NCI-H82 treated with DMSO at 0.1 percent for 48 hours (cell line): ENCODE results near the gene KRTAP10-10.
"Not testable (repeated sequence)": the region's sequence is repeated elsewhere in the genome, so short reads cannot be mapped to it uniquely, and the experiment has no call there.

ENCODE experiments used
- DNase-seq: peaks from one replicate; lab custom pipeline; 2025; ENCODE audit not compliant: unreplicated experiment; lab: John Stamatoyannopoulos, UW

The KRTAP10-10 gene

DNA sequence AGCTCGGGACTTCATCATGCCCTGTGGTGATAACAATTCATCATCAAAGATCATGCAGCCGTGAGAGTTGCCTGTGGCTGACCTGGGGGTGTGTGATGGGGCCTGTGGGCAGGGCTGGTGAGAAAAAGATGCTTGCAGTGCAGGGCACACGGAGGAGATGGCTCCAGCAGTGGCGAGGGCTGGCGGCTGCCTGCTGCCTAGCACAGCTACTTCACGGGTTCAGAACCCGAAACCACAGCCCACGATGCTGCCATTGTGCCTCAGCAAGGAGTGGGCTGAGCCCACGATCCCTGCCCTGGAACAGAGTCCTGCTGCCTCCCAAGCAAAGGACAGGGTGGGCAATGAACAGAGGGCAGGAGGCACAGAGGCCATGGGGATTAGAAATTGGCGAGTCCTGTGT, 10.9 kb upstream of the KRTAP10-10 start:
- DNase-seq = no peak

- DNase-seq = no peak
Measured at GRCh38 chr21:44626673-44627143, 10.4 kb upstream of the KRTAP10-10 start, which contains the start of gene KRTAP10-9. KRTAP10-9 (plus strand) TSS chr21:44627093; CDS start chr21:44627172, 79 bp downstream.

DNA sequence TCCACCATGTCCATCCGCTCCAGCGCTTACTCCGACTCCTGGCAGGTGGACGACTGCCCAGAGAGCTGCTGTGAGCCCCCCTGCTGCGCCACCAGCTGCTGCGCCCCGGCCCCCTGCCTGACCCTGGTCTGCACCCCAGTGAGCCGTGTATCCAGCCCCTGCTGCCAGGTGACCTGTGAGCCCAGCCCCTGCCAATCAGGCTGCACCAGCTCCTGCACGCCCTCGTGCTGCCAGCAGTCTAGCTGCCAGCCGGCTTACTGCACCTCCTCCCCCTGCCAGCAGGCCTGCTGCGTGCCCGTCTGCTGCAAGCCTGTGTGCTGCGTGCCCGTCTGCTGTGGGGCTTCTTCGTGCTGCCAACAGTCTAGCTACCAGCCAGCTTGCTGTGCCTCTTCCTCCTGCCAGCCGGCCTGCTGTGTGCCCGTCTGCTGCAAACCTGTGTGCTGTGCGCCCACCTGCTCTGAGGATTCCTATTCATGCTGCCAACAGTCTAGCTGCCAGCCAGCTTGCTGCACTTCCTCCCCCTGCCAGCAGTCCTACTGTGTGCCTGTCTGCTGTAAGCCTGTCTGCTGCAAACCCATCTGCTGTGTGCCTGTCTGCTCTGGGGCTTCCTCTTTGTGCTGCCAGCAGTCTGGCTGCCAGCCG, 9.9 kb upstream of the KRTAP10-10 start:
- not testable (repeated sequence) for DNase-seq

DNA sequence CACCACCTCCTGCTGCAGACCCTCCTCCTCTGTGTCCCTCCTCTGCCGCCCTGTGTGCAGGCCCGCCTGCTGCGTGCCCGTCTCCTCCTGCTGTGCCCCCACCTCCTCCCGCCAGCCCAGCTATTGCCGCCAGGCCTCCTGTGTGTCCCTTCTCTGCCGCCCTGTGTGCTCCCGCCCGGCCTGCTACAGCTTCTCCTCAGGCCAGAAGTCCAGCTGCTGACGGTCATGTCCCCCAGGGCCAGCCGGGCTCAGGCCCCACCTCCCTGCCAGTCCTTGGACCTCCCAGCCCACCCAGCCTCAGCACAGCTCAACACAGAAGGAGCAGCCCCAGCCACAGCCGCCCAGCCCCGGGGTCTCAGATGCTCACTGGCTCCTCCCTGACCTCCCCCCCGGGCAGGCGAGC, 9.3 kb upstream of the KRTAP10-10 start:
- not testable (repeated sequence) for DNase-seq

DNA sequence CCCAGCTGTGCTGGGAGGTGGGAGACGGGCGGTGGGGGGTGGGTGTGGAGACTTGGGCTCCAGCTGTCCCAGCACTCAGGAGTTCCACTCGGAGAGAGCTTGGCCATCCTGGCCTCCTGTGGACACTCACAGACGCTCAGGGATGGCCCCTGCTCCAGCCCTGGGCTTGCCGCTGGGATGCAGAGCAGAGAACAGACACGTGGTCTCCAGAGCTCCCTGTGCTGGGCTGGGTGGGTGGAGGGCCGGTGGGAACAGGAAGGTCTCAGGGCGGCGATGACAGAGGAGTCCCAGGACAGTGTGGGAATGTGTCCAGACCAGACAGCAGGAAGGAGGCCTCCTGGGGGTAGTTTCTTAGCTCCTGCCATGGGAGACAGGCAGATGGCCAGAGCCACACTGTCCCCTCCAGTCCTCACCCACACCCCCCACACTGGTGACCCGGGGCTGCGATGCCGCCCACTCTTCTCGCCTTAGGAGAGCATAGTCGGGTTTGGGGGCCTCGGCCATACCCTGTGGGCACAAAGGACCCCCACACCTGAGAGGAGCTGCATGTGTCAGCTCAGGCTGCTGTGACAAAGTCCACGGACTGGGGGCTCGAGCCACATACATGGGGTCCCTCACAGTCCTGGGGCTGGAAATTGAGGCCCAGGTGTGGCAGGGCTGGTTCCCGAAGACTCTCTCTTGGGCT, 8.3 kb upstream of the KRTAP10-10 start:
- DNase-seq = no peak

GRCh38 chr21:44630440-44630839, 6.7 kb upstream of the KRTAP10-10 start:
- DNase-seq = no peak

GRCh38 chr21:44632067-44632466, 5.1 kb upstream of the KRTAP10-10 start:
- no peak for DNase-seq

- DNase-seq = no peak
Measured at GRCh38 chr21:44636209-44637017, 743 bp upstream of the KRTAP10-10 start.

DNA sequence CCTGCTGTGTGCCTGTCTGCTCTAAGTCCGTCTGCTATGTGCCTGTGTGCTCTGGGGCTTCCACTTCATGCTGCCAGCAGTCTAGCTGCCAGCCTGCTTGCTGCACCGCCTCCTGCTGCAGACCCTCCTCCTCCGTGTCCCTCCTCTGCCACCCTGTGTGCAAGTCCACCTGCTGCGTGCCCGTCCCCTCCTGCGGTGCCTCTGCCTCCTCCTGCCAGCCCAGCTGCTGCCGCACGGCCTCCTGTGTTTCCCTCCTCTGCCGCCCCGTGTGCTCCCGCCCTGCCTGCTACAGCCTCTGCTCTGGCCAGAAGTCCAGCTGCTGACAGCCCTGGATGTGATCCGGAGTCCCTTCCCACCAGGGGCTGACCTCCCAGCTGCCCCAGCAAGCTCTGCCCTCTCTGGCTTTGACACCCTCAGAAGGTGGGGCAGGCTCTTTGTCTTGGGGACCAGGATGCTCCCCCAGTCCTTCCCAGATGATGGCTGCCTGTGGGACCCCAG, 744 bp downstream of the KRTAP10-10 start:
- DNase-seq = not testable (repeated sequence)

DNA sequence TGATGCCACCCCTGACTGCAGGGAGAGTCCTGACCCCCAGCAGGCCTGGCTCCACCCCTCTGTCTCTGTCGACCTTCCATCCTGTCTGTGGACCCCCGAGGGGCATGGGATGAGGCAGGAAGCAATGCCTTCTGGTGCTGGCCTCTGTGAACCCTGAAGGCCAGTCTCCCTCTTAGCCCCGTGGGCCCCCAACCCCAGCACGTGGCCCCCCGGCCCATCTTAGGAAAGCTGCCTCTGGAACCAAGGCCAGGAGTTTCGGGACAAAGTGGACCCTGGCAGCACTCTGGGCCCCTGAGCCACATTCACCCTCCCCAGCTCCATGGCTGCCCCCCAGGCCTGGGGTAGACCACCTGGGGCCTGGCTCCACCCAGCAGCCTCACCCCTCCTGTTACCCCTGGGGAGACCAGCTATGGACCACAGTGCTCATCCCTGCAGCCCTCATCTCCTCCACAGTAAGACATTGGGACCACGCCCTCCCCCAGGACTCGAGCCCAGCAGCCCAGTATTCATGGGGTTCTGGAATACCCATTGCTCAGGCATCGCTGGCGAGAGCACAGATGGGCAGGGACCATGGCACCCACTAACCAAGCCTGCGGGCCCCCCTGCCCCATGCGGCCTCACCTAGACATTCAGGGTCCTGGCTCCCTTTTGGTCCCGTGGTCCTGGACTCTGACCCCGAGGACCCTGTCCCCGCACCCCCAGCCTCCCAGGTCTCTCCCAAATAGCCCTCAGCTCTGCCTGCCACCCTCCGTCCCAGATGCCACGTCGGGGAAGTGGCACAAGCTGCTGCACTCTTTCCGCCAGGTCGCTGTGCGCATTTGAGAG, 1.6 kb downstream of the KRTAP10-10 start:
- not testable (repeated sequence) for DNase-seq

DNA sequence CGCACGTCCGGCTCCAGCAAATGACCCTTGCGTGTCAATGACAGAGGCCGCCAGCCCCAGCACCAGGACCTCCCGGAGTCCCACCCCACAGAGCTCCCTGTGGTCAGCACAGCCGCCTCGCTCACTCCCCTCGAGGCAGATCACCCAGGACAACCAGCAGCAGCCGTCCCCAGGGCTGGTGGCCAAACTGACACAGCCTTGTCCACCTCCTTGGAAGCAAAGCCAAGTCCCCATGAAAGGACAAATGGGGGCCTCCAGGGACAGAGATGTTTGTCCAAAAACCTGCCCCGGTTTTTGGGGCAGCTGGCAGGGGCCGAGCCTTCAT, 2.1 kb downstream of the KRTAP10-10 start:
- no peak for DNase-seq

GRCh38 chr21:44640761-44641160, 3.6 kb downstream of the KRTAP10-10 start:
- DNase-seq = no peak

DNA sequence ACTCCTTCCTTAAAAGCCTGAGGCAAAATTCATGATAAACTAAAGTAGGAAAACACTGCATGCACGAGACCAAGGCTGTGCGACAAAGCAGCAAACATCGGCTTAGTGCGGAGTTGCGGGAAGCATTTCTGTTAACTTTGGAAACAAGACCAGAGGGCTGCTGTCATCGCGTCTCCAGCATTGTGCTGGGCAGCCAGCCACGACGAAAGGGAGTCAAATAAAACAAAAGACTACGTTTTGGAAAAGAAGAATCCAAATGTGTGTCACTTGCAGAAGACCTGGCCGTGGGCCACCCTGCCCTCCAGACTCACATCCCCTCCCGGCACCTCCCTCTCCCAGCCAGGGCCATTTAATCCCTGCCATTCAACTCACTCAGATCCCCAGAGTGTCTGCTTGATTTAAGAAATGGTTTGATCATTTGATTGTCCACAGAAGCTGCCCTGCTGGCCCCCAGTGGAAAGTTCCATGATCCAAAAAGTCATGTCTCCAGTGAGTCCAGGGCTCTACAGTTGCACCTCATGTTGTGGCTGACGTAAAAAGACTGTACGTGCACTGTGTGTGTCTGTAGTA, 6.7 kb downstream of the KRTAP10-10 start:
- DNase-seq = no peak

DNA sequence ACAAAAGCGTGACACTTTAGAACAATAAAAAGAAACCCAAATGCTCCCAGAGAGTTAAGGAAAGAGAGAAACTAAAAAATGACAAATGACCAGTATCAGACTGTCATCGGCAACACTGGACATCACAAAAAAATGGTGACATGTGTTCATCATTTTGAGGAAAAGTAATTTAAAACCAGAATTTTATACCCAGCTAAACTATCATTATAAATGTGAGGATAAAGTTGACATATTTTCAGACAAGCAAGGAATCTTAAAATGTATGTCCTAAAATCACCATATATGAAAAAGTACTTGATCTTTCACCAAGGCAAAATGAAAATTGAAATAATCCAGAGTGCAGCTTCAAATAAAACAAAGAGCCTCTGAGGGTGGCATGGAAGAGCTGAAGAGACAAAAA, 7.7 kb downstream of the KRTAP10-10 start:
- no peak for DNase-seq

DNA sequence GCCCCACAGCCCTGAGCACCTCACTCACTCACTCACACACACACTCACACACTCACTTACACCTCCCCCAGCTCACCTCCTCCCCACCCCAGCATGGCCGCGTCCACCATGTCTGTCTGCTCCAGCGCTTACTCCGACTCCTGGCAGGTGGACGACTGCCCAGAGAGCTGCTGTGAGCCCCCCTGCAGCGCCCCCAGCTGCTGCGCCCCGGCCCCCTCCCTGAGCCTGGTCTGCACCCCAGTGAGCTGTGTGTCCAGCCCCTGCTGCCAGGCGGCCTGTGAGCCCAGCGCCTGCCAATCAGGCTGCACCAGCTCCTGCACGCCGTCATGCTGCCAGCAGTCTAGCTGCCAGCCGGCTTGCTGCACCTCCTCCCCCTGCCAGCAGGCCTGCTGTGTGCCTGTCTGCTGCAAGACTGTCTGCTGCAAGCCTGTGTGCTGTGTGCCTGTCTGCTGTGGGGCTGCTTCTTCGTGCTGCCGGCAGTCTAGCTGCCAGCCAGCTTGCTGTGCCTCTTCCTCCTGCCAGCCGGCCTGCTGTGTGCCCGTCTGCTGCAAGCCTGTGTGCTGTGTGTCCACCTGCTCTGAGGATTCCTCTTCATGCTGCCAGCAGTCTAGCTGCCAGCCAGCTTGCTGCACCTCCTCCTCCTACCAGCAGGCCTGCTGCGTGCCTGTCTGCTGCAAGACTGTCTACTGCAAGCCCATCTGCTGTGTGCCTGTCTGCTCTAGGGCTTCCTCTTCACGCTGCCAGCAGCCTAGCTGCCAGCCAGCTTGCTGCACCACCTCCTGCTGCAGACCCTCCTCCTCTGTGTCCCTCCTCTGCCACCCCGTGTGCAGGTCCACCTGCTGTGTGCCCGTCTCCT, 9.4 kb downstream of the KRTAP10-10 start, which contains the start of gene KRTAP10-11:
Gene KRTAP10-11 (plus strand): TSS at position 49 of the 856 bp plus-strand sequence. CDS start 45 bp downstream, at position 94.
- not testable (repeated sequence) for DNase-seq

GRCh38 chr21:44647222-44647552, 10.0 kb downstream of the KRTAP10-10 start:
- DNase-seq = no peak

DNA sequence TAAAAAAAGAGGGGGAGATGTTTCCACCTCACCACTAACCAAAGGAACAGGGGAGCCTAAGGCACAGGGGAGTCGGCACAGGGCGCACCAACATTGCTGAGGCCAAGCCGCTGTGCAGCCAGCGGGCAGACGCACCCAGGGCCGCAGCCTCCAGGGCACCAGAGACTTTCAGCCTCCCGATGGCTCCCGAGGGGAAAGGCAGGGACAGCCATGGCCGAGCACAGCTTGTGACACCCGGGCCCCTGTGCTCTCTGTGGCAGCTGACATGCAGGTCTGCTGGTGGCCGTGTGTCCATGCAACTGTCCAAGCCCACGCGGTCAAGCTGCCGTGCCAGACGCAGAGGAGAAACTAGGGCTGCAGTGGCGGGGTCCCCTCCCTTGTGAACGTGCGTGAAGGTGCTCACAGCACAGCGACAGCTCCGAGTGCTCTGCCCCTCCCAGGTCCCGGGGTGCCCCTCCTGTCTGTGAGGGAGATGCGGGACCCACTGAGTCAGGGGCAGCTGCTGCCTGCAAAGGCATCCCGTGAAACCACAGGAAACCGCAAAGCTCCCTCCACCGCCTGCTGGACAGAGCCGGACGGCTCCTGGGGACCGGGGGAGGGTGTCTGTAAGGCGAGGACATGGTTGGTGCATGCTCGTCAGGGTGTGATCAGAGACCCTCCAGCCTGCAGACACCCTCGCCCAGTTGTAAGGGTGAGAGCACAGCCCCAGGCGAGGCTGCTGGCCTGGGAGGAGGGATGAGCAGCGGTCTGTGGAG, 11.6 kb downstream of the KRTAP10-10 start:
- no peak for DNase-seq

- no peak for DNase-seq
Measured at GRCh38 chr21:44649521-44650100, 12.5 kb downstream of the KRTAP10-10 start.
